AG04450 (cell line): Measurements from ENCODE around the gene LAYN. TPM values are rescaled to one million over a fixed set of nuclear protein-coding genes. Genes with fewer than 3 reads are reported as not detected.

ENCODE experiments used
- CTCF ChIA-PET: fragments of 300-600, 350-600 bp; formaldehyde crosslinking; extraction: SDS; loops from one replicate; lab custom pipeline; 2022; ENCODE audit warnings: antibody characterized with exemption, inconsistent platforms; lab: Charles Lee
- POLR2A ChIA-PET: fragments of 350-600 bp; formaldehyde crosslinking; extraction: SDS; loops from one replicate; lab custom pipeline; 2021; ENCODE audit warnings: antibody characterized with exemption, inconsistent platforms; lab: Yijun Ruan, JAX
- DNase-seq: peaks from one replicate; pipeline ENCODE4 v3.0.0-alpha.2; 2011; ENCODE audit warnings: low read depth, low spot score
- H3K27ac ChIP-seq: one replicate; pipeline ENCODE4 v1.5.1; 2012; ENCODE audit warnings: low read depth, low read length, control low read depth
- H3K27me3 ChIP-seq: one replicate; pipeline ENCODE4 v1.6.0; 2012; ENCODE audit warnings: low read length; ENCODE audit not compliant: control insufficient read depth, insufficient read depth
- H3K4me3 ChIP-seq: 2 replicates; pipeline ENCODE4 v1.5.1; 2011; ENCODE audit warnings: mild to moderate bottlenecking, low read depth, low read length, control low read depth
- H3K9me3 ChIP-seq: 2 replicates; pipeline ENCODE4 v1.5.1; 2012; ENCODE audit warnings: low read length; ENCODE audit not compliant: control insufficient read depth, insufficient read depth
- polyA plus RNA-seq: library from polyadenylated mRNA; depleted of rRNA; stranded (reverse); fragments of >200 nt; gene quantifications from 2 replicates; pipeline ENCODE4 v1.2.3, GENCODE V29; 2011
- TF ChIP-seq, protein P1 (sequence below): IDR thresholded peaks from 2 replicates; pipeline ENCODE4 v1.5.1; 2011; ENCODE audit warnings: low read depth, low read length, control low read depth, inconsistent platforms

LAYN gene
- polyA plus RNA-seq, 1 experiment: 119 TPM

GRCh38 chr11:111561791-111562325 lies 21.3 kb downstream of the LAYN start:
- CTCF ChIA-PET: interaction anchor here (1.1 to 4.2 kb wide), 6 partner anchors 42 to 280 kb away, joined by 3 to 20 read pairs (median 4); no protein-coding TSS in a partner anchor
- peak; percentile 61 for DNase-seq
- TF ChIP-seq, protein P1, sequence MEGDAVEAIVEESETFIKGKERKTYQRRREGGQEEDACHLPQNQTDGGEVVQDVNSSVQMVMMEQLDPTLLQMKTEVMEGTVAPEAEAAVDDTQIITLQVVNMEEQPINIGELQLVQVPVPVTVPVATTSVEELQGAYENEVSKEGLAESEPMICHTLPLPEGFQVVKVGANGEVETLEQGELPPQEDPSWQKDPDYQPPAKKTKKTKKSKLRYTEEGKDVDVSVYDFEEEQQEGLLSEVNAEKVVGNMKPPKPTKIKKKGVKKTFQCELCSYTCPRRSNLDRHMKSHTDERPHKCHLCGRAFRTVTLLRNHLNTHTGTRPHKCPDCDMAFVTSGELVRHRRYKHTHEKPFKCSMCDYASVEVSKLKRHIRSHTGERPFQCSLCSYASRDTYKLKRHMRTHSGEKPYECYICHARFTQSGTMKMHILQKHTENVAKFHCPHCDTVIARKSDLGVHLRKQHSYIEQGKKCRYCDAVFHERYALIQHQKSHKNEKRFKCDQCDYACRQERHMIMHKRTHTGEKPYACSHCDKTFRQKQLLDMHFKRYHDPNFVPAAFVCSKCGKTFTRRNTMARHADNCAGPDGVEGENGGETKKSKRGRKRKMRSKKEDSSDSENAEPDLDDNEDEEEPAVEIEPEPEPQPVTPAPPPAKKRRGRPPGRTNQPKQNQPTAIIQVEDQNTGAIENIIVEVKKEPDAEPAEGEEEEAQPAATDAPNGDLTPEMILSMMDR: no peak
- Histone ChIP-seq H3K27me3 (no peaks in the 10 kb centered on the region), H3K9me3 (no peaks in the 10 kb centered on the region), H3K4me3 (no peak overlapping the region), H3K27ac (peak overlapping the region; percentile 59)
- POLR2A ChIA-PET: interaction anchor here (0.6 to 1.1 kb wide), 2 partner anchors 20 to 43 kb away, joined by 4 to 5 read pairs; no protein-coding TSS in a partner anchor

DNA sequence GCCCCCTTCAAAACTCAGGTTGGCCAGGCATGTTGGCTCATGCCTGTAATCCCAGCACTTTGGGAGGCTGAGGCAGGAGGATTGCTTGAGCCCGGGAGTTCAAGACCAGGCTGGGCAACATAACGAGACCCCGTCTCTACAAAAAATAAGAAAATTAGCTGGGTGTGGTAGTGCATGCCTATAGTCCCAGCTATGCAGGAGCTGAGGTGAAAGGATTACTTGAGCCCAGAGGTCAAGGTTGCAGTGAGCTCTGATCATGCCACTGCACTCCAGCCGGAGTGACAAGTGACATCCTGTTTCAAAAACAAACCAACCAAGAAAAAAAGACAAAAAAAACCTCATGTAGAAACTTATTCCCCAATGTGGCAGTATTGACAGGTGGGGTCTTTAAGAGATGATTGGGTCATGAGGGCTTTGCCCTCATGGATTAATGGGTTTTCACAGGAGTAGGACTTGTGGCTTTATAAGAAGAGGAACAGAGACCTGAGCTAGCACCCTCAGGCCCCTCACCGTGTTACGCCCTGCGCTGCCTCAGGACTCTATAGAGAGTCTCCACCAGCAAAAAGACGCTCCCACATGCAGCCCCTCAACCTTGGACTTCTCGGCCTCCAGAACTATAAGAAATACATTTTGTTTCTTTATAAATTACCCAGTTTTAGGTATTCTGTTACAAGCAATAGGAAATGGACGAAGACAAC lies 22.3 kb downstream of the LAYN start:
- POLR2A ChIA-PET: no interaction called here
- H3K9me3 ChIP-seq: no peaks in the 10 kb centered on the region

DNA sequence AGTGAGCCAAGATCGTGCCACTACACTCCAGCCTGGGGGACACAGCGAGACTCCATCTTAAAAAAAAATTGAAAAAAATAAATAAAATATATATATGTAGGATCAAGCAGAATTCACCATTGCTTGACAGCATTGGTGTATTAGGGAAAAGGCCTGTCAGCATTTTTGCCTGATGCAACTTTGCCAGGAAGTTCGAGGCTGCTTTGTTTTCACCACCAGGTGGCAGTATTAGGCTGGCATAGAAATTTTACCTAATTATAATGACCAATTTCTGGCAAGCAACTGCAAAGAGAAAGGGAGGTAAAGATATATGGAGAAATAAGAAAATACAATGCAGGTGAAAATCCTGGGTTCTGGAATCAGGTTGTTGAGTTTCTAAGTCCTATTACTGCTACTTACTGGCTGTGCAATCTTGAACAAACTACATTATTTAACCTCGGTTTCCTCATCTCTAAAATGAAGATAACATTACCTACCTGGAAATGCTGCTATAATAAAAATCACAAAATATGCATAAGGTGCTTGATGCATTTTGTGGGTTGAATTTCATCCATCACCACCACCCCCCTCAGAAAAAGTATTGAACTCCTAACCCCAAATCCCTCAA lies 24.7 kb downstream of the LAYN start:
- no peak for DNase-seq
- H3K9me3 ChIP-seq: no peaks in the 10 kb centered on the region
- no peak overlapping the region for H3K4me3 ChIP-seq
- CTCF ChIA-PET: interaction anchor here (0.7 to 2.4 kb wide), 7 partner anchors 21 to 281 kb away, joined by 3 to 19 read pairs (median 6); no protein-coding TSS in a partner anchor
- no peak overlapping the region for H3K27ac ChIP-seq
- TF ChIP-seq, protein P1: peak; percentile 88
- H3K27me3 ChIP-seq: no peaks in the 10 kb centered on the region
- POLR2A ChIA-PET: interaction anchor here (0.7 kb wide), 1 partner anchor 96 kb away, joined by 5 read pairs; no protein-coding TSS in a partner anchor

More for the DNA sequence above, 22.3 kb downstream of the LAYN start:
- DNase-seq: no peak
- TF ChIP-seq, protein P1: no peak
- no peaks in the 10 kb centered on the region for H3K27me3 ChIP-seq
- CTCF ChIA-PET: interaction anchor here (0.8 to 4.2 kb wide), 6 partner anchors 35 to 289 kb away, joined by 3 to 20 read pairs (median 7); no protein-coding TSS in a partner anchor
- H3K27ac ChIP-seq: no peak overlapping the region
- H3K4me3 ChIP-seq: no peak overlapping the region

- H3K4me3 ChIP-seq: no peak overlapping the region
- TF ChIP-seq, protein P1: no peak
- CTCF ChIA-PET: interaction anchor here (0.7 to 2.4 kb wide), 9 partner anchors 21 to 286 kb away, joined by 3 to 19 read pairs (median 4); no protein-coding TSS in a partner anchor
- H3K27ac ChIP-seq: no peak overlapping the region
- no peaks in the 10 kb centered on the region for H3K9me3 ChIP-seq
- H3K27me3 ChIP-seq: no peaks in the 10 kb centered on the region
- no peak for DNase-seq
- POLR2A ChIA-PET: no interaction called here
Observed at GRCh38 chr11:111566324-111566723, 25.8 kb downstream of the LAYN start.
